GM19099 (cell line): Measurements from ENCODE around the gene FGF10.

Source experiments
- POLR2A ChIP-seq: IDR thresholded peaks from 3 replicates; pipeline ENCODE4 v1.6.1; 2011; ENCODE audit warnings: low read depth; ENCODE audit not compliant: insufficient read length; ENCODE audit errors: extremely low read depth

The FGF10 gene

DNA sequence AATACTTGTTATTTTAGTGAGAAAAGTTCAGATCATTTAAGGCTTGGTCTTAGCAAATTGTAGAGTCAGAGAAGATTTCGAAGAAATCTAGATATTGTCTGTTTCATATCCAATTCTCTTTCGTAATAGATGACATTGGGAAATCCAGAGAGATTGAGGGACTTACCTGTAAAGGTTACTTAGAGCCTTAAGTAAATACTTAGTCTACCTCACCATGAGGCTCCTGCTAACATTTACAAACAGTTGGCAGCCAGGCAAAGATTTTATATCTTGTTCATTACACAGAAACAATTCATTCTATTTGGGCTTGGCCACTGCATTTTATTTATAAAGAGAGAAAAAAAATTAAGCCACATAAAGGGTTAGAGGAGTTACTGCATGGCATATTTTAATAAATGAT lies 70.3 kb downstream of the FGF10 start:
- TF ChIP-seq POLR2A, result no peak

DNA sequence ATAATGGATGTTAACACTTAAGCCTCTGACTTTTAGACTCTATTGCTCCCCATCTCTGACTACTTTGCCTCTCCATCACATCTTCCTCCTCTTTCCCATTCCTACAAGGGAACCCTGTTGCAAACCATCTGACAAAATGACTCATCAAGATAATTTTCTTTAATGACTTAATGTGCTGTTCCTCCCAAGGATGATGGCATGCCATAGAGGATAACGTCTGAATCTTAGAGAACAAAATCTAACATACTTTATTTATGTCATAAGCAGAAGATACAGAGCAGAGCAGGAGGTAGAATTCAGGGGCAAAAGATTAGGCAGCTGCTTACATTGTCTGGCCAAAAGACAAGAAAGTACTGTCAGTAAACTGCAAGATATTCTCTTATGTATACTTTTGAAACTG lies 76.8 kb downstream of the FGF10 start:
- TF ChIP-seq POLR2A, result no peak

DNA sequence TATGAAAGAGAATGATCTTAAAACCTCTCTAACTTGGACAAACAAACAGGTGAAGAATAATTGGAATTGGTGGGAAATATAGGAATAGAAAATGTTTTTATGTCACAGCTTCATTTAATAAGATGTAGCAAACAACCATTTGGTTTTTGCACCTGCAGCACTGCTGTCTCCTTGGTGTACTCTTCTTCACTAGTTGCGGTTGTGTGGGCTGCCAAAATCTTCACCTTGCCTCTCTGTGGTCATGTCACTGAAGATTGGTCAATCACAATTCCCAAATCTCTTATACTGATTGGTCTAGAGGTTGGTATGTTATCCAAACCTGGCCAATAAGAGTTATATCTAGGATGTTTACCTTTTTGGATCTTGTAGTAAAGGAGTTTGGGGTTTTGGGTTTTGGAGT lies 88.7 kb downstream of the FGF10 start:
- TF ChIP-seq POLR2A, result no peak

DNA sequence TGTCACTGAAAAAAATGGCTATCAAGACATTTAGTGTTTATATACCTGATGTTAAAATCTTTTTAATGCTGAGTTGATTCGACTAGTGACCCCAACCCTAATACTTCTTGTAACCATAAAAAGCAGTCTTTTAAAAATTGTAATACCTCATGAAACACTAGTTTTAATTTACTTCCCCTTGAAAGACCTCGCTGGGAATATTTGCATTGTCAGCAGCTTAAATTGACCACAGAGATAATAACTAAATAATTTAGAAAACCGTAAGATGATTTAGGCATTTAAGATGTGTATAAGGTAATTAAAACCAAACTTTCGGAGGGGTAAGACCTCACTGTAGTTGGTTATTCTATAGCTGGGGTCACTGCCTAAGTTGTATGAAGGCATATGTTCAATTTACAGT lies 89.8 kb downstream of the FGF10 start:
- TF ChIP-seq POLR2A, result no peak

DNA sequence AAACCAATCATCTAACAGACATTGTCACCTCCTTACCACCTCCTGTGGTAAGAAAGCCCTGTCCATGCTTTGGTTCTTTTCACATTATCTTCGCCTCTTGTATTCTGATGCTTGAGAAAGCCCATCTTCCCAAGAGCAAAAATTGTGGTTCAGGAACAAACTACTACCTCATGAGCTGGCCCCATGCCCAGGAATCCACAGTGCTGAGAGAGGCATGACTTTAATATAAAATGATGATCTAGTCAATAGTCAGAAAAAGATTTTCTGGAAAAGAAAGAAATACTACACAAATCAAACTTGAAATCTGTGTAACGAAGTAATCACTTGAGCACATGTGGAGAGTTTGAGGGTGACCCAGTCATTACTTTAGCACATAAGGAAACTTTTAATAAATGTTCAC lies 94.7 kb downstream of the FGF10 start:
- no peak for TF ChIP-seq POLR2A

DNA sequence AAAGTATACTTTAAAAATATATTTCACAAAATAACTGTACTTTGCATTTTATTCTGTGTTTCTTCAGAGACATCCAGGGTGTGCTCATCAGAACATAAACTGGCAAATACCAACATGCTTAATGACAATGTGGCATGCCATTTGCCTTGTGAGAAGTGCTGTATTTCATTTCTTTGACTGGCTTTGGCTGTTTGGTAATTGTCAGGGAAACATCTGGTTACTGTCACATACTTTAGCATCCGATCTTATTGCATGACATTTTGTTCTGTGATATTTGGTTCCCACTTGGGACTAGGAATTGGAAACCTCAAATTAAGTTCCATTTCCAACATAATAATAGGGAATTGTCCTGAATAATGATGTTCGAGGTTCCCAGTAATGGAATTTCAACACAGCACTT lies 96.5 kb downstream of the FGF10 start:
- no peak for TF ChIP-seq POLR2A

DNA sequence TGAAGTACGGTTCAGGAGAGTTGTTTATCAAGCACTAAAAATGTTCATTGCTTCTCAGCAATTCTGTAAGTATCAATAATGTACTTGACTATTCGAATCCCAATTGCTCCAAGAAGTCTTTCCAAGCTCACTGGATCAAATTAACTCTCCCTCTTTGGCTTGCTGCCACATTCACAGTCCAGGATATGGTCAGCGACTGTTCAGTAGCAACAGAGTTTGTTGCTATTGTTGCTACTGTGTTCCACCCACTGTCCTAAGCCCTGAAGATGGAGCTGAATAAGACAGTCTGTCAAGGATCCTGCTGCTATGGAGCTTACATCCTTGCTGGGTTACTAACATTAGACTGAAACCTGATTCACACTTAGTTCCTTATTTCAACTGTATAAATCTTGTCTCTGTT lies 110.8 kb downstream of the FGF10 start:
- no peak for TF ChIP-seq POLR2A

DNA sequence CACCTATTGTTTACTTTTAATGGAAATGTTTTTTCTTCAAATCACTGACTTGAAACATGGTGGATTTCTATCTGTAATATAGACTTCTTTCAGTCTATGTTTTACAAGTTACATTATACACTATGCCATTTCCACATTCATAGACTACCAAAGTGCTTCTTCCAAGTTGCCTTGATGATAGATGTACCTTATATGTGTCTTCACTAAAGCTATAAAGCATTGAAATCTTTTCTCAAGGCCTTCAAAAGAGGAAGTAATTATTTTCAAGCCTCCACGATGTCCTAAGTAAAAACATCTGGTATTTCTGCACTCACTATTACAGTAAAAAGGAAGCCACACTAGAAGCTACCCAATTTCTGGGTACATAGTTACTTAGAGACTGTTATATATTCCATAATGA lies 113.3 kb downstream of the FGF10 start:
- no peak for TF ChIP-seq POLR2A

DNA sequence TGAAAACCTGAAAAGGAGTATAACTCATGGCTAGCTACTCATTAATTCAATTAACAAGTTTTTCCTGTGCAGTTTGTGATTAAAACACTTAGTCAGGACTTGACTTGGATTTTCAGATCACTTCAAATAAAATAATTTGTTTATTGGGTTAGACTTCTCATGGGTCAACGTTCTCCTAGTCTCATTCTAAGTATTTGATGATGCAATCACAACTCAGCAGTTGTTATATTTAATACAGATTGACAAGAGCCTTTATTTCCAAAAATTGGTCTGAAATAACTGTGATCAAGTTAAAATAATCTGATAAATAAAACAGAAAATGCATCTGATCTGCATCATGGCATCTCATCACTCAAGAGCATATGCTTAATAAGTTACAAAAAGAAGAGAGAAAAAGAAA lies 113.9 kb downstream of the FGF10 start:
- no peak for TF ChIP-seq POLR2A

DNA sequence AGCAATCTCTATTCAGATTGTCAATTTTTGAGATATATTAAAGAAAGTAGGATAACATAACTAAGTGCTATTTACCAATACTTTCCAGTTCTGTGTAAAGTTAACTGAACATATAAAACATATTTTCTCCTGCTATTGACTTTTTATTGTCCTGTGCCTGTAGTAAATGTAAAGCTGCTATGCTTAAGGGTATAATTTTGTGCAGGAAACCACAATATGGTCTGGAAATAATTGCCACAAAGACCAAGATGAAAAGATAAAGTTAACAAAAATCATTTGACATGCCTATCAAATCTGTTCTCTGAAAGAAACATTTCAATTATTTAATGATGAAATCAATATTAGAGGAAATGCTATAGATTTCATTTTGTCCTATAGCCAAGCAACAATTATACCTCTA lies 121.3 kb downstream of the FGF10 start:
- TF ChIP-seq POLR2A, result no peak

DNA sequence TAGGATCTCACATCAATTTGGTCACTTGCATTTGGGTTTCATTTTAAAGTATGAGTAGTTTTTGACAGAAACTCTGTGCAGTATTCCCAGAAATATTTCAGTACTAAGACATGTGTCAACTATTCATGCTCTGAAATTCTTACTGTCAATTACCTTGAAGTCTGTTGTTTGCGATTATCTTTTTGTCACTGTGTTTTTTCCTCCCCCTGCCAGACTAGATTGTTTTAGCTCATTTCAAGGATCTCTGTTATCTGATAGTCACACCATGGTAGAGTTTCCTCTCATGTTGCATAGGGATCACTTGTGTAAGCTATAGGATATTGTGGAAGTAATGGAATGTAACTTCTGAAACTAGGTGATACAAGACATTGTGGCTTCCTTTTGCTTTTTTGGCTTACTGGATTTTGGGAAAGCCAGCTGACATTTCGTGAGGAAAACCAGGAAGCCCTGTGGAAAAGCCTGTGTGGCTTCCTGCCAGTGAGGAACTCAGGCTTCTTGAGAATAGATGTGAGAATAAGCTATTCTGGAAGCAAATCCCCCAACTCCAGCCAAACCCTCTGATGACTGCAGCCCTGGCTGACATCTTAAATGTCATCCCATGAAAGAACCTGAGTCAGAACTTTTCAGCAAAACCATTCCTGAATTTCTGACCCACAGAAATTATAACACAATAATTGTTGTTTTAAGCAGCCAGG lies 122.2 kb downstream of the FGF10 start:
- TF ChIP-seq POLR2A, result no peak

DNA sequence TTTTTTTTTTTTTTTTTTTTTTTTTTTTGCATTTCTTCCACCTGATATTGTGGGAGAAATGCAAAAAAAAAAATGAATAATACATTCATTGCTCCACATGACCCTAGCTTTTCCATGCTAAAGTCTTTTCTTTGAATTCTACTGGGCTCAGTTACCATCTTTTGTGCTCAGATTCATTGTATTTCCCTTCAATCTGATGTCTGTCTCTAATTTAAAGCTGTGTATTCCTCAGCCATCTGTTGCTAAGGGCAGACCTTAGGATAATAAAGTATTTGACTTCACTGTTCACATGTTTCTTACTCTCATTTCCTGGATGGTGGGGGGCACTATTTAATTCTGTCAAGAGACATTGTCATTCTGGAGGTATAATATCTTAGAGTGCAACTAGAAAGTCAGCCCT lies 123.5 kb downstream of the FGF10 start:
- TF ChIP-seq POLR2A, result no peak

DNA sequence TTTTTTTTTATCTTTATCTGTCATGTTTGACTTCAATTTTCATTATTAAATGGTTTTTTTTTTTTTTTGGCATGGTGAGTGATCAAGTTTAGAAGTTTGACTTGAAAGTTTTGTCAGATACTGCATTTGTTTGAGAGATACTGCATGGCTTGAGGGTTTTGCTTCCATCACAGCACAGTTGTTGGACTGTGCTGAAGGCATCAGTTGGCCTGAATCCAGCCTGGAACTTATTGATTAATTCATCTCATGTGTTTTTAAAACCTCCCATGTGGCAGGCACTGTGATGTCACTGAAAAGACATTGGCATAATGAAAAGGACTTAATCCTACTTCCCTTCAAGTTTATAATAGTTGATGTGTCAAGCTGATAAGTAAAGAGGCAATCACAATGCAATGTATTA lies 128.4 kb downstream of the FGF10 start:
- TF ChIP-seq POLR2A, result no peak

DNA sequence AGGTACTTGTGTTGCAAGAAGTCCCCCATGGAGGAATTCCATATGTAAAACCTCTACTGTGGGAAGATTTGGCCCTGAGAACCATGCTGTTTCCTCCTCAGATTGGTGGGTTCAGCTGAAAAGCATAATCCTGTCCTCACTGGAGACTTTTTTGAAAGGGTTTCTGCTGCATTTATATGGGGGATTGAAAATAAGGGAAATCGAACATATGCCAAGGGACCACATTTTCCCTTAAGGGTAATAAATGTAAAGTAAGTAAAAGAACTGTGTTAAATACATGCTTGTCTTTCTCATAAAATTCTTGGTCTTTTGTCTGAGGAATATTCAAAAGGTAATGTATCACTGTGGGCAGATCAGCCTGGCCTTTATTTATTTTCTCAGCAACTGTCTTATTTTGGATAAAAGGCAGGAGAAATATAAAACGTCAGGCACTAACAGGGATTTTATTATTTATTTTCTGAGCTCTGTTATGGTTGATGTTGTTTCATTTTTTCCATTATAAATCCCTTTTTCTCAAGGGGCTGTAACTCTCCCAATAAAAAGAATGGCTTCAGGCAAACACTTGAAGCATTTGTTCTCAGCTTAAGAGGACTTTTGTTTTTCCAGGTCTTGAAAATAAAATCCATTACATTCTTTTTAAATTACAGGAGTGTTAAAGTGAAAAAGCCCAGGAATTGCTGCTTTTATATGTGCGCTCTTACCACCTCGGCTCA lies 131.4 kb downstream of the FGF10 start:
- no peak for TF ChIP-seq POLR2A

DNA sequence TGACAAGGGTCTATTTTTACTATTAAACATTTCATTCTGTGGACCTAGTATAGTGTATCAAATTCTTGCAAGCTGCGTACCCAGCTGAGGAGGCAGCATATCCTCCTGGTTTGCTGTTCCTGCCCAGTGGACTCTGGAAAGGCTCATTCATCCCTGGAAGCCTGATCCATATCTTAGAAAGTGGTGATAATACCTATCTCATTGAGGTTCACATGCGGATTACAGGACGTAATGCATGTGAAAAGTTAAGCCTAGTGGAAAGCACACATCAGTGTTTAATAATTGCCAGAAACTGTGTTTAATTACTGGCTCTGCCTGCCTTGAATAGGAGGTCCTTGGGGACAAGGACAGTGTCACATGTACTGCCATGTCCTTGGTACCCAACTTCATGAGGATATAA lies 132.0 kb downstream of the FGF10 start:
- no peak for TF ChIP-seq POLR2A
